Left kidney (tissue), 8 donors: ENCODE data around the gene PHYHIPL. TPM values are rescaled to one million over a fixed set of nuclear protein-coding genes. Genes with fewer than 3 reads are reported as not detected.

Experiments
- DNase-seq: peaks from one replicate; pipeline ENCODE4 v3.0.0-alpha.2; 2013
- long read RNA-seq, 8 donors: transcript quantifications; one replicate each; lab custom pipeline, GENCODE V29; 2026
- polyA plus RNA-seq: library from polyadenylated mRNA; unstranded; fragments of 120-200 nt; gene quantifications from one replicate; pipeline ENCODE4 v1.2.1, GENCODE V29; 2013; ENCODE audit not compliant: insufficient read length

PHYHIPL gene
- polyA plus RNA-seq = 15.9 TPM
- long read RNA-seq, donor 1, transcript PHYHIPL-202 (5 exons, 3,578 nt) = major isoform, 10 of 26 reads
- long read RNA-seq, donor 1, partial matches to known transcripts = 16 of 26 reads
- long read RNA-seq, donor 1, other reads (novel, unspliced or antisense) = 0 of 26 reads
- long read RNA-seq, donor 2, partial matches to known transcripts = 0 of 3 reads
- long read RNA-seq, donor 2, other reads (novel, unspliced or antisense) = 0 of 3 reads
- long read RNA-seq, donor 3, partial matches to known transcripts = 0 of 3 reads
- long read RNA-seq, donor 3, other reads (novel, unspliced or antisense) = 0 of 3 reads
- long read RNA-seq, donor 4, partial matches to known transcripts = 0 of 1 reads
- long read RNA-seq, donor 4, other reads (novel, unspliced or antisense) = 0 of 1 reads
- long read RNA-seq, donor 5, transcript PHYHIPL-202 (5 exons, 3,578 nt) = major isoform, 6 of 7 reads
- long read RNA-seq, donor 5, partial matches to known transcripts = 0 of 7 reads
- long read RNA-seq, donor 5, other reads (novel, unspliced or antisense) = 0 of 7 reads
- long read RNA-seq, donor 6, partial matches to known transcripts = 0 of 3 reads
- long read RNA-seq, donor 6, other reads (novel, unspliced or antisense) = 0 of 3 reads
- long read RNA-seq, donor 7, transcript PHYHIPL-202 (5 exons, 3,578 nt) = major isoform, 7 of 7 reads
- long read RNA-seq, donor 7, partial matches to known transcripts = 0 of 7 reads
- long read RNA-seq, donor 7, other reads (novel, unspliced or antisense) = 0 of 7 reads
- long read RNA-seq, donor 8, partial matches to known transcripts = 0 of 4 reads
- long read RNA-seq, donor 8, other reads (novel, unspliced or antisense) = 0 of 4 reads

DNA sequence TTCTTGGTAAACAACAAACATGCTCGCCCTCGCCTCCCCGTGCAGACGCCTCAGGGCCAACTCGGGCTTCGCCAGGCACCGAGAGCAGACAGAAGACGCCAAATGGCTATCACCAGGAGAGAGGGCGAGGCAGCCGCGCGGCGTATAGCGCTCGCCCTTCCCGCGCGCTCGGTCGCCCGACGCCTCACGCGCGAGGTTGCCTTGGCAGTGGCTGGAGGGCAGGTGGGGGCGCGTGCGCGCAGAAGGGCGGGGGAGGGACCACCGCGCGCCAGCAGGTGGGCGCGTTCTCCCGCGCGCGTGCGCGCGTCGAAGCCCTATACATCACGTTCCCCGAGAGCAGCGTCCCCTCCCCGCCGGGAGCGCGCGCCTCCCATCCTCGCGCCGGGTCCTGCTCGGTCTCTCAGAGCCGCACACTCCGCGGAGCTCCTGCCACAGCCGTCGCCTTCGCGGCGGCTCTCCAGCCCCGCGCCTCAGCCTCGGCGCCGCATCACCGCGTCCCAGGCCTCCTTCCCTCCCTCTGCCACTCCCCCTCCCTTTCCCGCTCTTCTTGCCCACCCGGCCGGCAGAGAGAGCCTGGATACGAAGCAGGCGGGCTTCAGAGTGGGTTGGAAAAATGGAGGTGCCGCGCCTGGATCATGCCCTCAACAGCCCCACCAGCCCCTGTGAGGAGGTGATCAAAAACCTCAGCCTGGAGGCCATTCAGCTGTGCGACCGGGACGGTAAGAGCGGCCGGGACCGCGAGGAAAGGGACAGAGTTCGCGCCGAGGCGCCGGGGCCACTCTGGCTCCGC lies at the start of gene PHYHIPL:
TSS of gene PHYHIPL (plus strand) at position 403 of the 790 bp plus-strand sequence. CDS start at position 614, 211 bp downstream.
- peak; percentile 24 for DNase-seq

DNA sequence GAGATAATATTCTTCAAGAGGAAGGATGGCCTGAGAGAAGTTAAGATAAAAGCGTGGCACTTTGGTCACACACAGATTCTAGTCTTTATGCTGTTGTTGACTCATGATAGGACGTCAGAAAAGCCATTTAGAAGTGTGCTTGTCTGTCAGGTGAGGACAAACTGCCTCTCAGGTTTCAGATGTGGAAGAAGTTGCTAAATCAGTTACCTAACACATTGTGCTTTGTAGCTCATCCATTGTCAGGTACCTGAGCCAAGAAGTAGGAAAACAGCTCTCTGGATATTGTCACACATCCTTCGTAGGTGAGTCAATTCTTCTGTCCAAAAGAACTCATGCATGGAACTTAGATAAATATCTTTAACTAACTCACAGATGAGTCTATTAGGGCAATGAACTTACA lies 49.5 kb upstream of the PHYHIPL start:
- DNase-seq = no peak

DNA sequence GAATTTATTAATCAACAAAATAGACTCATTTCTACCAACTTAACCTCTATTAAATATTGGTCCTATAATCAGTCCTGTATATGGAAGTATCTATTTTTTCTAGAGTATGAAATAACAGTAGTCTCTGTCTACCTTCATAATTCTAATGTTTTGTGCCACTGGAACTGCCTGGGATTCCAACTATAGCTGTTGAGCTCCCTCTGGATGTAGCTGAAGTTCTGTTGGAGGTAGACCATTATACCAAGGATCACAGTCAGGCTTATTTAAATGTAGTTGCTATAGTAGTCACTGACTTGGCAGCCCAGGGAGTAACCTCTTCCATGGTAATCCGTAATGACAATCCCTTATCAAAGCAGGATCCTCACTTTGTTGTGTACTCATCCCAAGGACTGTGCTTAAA lies 48.5 kb upstream of the PHYHIPL start:
- no peak for DNase-seq

DNA sequence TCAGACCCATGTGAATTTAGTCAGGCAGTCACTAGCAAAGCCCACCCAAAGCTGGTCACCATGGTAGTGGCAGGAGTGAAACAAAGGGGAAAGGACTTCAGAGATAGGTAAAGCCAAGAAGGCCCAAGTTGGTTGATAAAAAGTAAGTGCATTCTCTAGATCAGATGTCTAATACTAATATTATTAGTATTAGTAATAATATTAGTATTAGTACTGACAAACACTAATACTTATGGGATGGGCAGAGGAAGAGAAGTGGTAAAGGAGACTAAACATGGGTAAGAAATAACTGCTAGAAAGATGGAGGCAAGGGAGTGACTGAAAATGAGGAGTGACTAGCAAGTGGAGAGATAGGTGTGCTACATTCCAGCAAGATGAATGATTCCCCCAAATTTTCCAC lies 46.6 kb upstream of the PHYHIPL start:
- DNase-seq = no peak

DNA sequence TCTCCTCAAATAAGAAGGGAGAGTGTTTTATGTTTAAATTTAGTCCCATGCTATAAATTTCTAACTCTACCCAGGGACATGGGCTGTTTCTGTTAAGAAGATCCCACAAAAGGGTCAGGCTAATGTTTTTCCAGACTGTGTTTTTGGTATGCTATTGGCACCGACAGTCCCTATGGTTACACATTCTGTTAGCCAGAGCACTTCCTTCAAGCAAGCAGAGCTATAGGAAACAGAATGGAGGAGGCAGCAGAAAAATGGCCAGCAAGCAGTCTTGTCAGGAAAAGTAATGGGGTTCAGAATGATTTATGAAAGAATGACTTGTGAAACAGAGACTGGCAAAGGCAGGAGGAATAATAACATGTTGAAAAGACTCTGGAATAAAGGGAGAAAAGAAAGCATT lies 44.8 kb upstream of the PHYHIPL start:
- DNase-seq = no peak

DNA sequence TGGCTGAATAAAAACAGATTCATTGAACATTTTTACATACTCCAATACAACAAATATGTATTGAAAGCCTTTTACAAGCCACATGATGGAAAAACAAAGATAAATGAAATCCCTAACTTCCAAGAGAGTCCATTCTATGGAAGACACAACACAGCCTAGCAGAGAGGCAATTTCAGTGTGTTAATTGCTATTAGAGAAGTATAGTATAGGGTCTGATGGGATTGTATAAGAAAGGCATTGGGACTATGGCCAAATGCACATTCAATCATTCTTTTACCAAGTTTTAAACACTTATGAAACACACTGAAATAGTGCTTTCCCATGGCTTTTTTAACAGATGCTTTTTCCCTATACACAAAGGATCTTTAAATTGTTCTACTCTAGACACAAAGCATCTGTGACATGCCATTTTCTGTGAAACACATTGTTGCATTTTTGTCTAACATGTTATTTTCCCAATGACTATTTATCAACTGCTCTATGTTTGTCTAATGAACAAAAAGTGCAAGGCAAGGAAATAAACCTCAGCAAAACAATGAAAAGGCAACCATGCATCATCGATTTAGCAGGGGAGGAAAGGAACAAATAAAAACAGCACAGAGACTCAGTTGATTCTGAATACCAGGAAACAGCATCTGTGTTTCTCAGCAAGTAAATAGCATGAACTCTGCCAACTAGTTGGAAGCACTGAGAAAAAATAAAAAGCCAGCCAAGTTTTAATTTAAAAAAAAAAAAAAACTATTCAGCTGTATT lies 42.4 kb upstream of the PHYHIPL start:
- DNase-seq = no peak

DNA sequence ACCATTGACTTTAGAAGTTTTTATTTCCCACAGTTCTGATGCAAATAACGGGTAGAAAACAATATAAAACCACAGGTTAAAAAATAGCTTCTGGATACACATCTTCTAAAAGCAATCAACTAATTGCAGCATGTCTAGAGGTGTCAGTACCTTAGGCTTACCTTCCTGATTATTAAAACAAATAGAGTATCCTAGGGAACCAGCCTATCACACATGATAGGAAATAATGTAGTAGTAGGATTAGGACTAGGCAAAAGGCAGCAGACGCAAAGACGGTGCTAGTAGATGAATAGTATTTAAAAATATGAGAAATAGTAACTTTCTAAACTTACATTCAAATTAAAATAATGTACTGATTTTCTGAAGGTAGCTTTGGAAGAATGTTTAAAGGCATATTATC lies 41.7 kb upstream of the PHYHIPL start:
- no peak for DNase-seq

DNA sequence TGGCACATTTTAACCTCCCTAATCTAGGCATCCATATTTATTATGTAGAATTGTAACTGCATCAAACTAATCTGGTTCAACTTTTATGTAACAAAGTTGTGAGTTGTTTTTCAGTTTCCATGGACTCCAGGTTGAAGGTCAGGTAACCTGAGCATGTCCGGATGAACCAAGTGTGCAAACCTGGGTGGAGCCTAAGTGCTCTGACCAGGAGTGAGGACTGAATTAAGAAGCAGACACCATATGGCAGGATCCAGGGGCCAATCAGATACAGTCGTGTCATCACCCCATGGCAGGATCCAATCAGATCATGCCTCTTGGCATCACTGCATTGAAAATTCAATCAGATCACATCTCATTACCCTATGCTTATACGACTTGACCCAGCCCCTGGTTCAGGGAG lies 41.2 kb upstream of the PHYHIPL start:
- DNase-seq = no peak

DNA sequence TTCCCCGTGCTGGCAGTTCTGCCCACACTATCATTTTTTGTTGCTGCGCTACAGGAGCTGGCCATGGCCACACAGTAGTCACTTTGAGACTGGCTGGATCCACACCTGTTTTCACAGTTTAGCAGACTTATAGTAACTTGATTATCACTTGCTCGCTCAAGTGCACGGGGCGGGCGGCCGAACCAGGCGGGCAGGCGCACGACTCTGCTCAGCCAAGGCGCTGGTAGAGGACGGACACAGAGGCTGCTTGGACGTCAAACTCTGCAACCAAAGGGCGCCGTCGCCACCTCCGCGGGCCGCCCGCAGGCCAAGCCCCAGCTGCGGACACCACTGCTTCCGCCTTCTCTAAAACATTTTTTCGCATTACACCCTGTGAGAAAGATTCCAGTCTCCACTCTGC lies 38.4 kb upstream of the PHYHIPL start:
- DNase-seq = no peak

DNA sequence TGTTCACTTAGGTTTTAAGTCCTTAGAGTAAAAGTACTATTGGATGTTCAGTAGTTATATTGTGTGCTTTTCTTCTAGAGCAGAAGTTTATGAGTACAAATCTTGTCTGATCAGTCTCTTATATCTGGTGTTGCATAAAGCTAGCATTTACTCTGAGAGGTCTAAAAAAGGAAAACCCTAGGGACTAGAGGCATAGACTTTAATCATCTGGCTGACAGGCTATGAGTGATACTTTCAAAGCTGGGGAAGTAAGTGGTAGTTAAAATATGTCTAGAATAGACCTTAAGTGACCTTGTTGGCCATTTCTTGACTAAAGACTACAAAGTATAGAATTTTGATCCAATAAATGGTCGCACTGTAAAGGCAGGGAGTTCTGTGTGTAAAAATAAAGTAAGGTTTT lies 32.9 kb upstream of the PHYHIPL start:
- no peak for DNase-seq

DNA sequence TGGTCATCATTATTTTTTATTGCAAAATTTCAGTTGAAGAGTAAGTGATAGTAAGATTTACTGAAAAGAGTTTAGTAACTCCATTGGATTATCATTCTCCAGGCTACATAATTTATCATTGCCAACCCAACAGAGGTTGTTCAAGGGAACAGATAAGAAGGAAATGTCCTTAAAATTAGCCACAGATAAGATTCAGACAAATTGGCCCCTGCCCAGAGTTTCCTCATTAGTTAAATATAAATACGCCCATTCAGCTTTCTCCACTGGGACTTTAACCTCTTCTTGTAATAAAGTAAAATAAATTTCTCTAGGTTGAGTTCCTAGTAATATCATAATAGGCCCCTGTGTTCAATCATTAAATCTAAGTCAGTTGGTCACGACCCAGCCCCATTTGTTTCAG lies 27.7 kb upstream of the PHYHIPL start:
- DNase-seq = no peak

DNA sequence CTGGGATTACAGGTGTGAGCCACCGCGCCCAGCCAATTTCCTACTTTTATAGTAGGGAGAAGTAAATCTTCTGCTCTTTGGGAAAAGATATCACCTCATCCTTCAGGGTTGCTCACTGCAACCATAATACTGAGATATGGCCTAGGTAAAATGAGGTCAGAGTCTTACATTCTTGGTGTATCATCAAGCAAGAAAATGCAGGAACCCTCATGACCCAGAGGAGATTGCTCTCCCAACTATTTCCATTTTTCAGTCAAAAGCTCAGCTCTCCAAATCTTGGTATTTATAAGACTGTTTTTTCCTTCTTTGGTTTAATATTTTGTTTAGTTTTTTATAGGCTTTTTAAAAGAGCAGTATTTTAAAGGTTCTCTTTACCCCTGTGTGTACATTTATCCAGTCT lies 20.9 kb upstream of the PHYHIPL start:
- no peak for DNase-seq

DNA sequence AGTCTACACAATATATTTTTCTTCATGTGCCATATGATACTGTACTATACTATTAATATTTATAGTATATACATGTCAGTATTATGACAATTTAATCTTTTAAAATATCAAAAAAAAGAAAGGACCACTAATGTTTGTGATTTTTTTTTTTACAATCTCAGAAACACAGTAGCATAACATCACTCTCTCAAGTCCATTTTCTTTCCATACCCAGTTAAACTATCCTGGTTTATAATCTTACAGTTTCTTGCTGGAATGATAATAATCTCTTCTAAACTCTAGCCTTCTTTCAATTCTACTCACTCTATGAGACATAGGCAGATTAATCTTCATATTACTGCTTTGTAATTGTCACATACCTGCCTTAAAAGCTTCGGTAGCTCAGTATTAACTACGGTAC lies 8.9 kb upstream of the PHYHIPL start:
- DNase-seq = no peak

DNA sequence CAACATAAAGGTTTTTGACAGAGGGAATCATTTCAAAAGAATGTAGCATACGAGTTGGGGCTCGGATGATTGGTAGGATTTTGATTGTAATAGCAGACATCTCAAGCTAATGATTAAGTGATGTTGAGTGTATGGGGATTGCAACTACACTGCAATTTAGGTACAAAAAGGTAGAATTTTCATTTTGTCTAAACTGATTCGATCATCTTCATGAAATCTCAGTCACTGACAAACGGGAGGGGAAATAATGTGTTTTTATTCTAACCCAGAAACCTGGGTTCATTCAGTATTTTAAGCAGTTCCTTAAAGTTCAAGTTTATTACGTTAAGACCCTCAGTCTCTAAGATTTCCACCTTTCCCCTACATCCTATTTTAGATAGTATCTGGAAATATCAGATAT lies 3.9 kb upstream of the PHYHIPL start:
- no peak for DNase-seq

DNA sequence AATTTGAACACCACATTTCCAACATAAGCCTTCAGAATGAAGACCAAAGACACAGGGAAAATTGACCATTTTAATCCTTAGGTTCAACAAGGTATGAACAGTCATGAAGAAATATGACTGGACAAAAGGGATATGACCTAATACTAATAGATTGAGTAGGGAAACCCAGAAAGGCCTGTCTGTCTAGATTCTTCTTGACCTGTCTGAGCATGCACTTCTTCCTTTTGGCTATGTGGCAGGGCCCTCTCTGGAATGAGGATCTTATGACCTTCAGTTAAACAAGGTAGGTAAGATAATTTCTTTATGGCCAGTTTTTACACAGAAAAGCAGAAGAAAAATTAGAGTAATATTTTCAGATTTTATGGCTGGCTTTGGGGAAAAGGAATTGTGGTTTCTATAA lies 3.0 kb upstream of the PHYHIPL start:
- no peak for DNase-seq

DNA sequence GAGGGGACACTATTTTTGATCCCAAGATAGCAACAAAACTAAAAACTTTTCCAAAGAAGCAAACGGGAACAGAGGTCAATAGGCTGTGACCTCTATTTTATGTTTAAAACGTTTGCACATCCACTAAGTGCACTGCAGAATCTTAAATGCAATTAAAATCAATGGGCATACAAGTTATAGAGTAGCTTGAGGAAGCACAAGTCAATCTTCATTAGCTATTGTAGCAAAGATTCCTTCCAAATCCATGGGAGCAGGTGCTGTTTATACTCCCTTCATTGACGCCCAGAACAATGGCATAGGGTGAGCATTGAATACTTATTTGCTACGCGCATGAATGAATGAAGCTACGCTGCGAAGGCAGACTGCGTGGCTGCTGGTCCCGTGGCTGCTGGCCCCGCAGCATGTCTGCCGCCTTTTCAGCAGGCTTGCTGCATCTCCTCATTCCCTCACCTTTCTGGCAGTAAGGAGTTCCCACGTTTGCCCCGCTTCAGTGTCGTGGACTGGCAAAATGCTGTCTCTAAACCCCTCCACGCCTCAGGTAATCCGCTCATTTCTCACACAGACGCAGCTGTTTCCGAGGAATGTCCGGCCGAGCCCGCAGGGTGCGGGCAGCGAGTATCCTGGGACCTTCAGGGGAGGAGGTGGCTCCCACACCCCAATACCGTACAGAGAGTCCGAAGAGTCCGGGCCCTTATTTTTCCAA lies 754 bp upstream of the PHYHIPL start:
- DNase-seq = peak; percentile 5

DNA sequence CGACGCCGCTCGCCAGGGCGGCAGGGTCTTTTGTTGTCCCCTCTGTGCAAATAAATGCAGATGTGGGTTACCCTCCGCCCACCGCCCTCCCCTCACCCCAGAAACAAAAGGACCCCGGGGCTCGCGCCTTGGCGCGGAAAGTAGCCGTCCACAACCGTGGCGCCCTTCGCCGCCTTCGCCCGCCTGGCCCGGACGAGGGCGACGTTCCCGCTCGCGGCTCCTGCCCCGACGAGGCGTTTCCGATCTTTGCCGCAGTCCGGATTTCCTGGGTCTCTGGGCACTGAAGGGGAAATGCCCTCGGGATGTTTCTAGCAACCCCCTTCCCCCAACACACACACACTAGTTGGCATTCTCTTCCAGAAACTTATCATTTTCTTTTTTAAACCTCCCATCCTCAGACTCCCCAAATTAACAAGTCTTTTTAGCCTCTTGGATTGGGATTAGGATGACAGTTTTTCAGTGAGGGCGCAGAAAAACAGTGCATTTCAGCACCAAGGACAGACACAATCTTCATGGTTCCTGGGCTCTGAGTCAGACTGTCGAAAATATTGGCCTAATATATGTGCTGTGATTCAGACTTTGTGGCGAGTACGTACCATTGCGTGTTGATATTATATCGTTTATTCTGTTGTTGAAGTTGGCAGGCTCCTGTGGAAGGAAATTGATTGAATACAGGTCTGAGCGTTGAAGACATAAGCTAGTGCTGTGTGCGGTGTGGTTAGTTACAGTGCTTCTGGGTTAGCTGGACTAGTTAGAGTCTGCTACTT lies 771 bp downstream of the PHYHIPL start:
- DNase-seq = peak; percentile 86

DNA sequence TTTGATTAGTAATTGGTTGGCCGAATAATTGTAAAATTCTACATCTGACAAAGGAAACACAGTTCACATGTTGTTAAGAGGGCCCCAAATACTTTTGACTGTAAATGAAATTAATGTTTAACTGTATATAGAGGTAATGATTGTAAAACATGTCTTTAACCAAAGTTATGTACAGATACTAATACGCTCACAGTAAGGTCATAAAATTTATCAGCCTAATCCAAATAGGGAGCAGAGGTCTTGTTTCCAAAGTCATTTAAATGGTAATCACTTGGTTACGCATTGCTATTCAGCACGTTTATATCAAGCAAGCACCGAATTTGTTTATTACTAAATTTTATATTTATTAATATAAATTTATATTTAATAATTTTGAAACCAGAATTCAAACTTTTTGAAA lies 1.4 kb downstream of the PHYHIPL start:
- no peak for DNase-seq

DNA sequence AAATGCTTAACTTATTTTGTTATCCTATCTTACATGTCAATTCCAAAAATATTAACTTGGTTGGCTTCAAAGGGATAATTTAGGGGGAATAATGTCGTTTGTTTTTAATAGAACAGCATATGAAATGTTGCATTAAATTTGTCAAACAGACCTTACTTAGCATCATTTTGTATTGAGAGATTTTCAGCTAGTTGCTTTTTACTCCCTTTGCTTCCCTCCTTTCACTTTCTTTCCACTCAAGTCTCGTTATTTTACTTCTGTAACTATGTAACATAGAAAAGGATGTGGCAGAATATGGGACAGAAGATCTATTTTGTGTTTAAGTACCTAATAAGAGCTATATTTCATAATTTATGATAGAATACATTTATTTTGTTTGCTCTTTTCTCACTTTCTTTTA lies 2.6 kb downstream of the PHYHIPL start:
- DNase-seq = no peak

DNA sequence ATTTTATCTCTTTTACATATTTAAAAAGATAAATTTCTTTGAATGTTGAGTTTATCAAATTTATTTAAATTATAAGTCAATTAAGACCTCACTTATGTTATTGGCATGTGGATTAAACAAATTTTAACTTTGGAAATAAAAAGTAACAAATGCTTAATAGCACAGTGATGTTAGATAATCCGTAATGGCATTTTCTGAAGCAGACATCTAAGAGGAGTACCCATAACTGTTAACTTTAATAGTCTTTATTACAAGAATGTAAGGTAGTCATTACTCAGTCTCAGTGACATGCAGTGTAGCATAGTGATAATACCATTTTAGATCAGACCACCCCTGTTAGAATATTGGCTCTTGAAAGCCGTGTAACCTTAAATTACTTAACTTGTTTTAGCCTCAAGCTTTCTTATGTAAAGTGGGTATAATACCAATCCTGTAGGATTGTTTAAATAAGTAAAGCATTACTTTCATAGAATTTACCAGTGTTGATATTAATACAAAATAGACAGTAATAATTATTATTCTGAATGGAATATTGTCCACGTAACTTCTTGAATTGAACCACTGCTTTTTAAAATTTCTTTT lies 4.3 kb downstream of the PHYHIPL start:
- DNase-seq = no peak
